Lung (tissue), 16 donors: Measurements from ENCODE around the gene TP63. TPM values are rescaled to one million over a fixed set of nuclear protein-coding genes. Genes with fewer than 3 reads are reported as not detected.

Experiments used
- ATAC-seq: fragments of 200-7000 bp; cut with Tn5 transposase; one replicate; pipeline ENCODE4 v1.9.1; 2020; ENCODE audit warnings: moderate number of reproducible peaks; ENCODE audit not compliant: insufficient read depth, low FRiP score
- DNase-seq, 3 donors: peaks; one replicate each; pipeline ENCODE4 v3.0.0-alpha.2; 2013 to 2017
- H3K27ac ChIP-seq, 2 donors: one replicate each; pipeline ENCODE4 v1.5.1; 2013; ENCODE audit warnings: mild to moderate bottlenecking in 2 of 2, moderate library complexity in 2 of 2, control low read depth in 1 of 2, inconsistent platforms in 1 of 2, low read depth in 1 of 2, low read length in 1 of 2
- H3K27me3 ChIP-seq, 3 donors: one replicate each; pipeline ENCODE4 v1.5.1; 2013; ENCODE audit warnings: low read length in 2 of 3; ENCODE audit not compliant: control insufficient read depth in 3 of 3, insufficient read depth in 3 of 3
- H3K36me3 ChIP-seq, 4 donors: one replicate each; pipeline ENCODE4 v1.5.1; 2013; ENCODE audit warnings: low read length in 4 of 4, mild to moderate bottlenecking in 1 of 4, moderate library complexity in 1 of 4; ENCODE audit not compliant: control insufficient read depth in 4 of 4, insufficient read depth in 4 of 4
- H3K4me1 ChIP-seq, 5 donors: one replicate each; pipeline ENCODE4 v1.5.1; 2013; ENCODE audit warnings: low read length in 5 of 5, mild to moderate bottlenecking in 2 of 5, moderate library complexity in 1 of 5; ENCODE audit not compliant: control insufficient read depth in 5 of 5, insufficient read depth in 5 of 5
- H3K4me3 ChIP-seq: one replicate; pipeline ENCODE4 v1.5.1; 2013; ENCODE audit warnings: mild to moderate bottlenecking, control low read depth, moderate library complexity
- H3K9ac ChIP-seq, 2 donors: one replicate each; pipeline ENCODE4 v1.5.1; 2013; ENCODE audit warnings: low read length in 2 of 2, control low read depth in 1 of 2; ENCODE audit not compliant: insufficient read depth in 1 of 2
- H3K9me3 ChIP-seq, 4 donors: one replicate each; pipeline ENCODE4 v1.5.1; 2013; ENCODE audit warnings: low read length in 3 of 4, mild to moderate bottlenecking in 1 of 4, moderate library complexity in 1 of 4; ENCODE audit not compliant: control insufficient read depth in 4 of 4, insufficient read depth in 3 of 4
- CTCF ChIP-seq: IDR thresholded peaks from 2 replicates; pipeline ENCODE4 v1.5.1; 2012; ENCODE audit warnings: mild to moderate bottlenecking; ENCODE audit errors: control extremely low read depth, extremely low read depth
- WGBS, 2 donors: extraction: QIAGEN DNeasy Blood & Tissue Kit; methylation state at CpG; one replicate each; pipeline ENCODE4 v1.1.7; 2013; 5-methylcytosine and 5-hydroxymethylcytosine counted together
- long read RNA-seq, 5 donors: transcript quantifications; one replicate each; lab custom pipeline, GENCODE V29; 2026
- polyA plus RNA-seq, 2 donors: library from polyadenylated mRNA; stranded (reverse); fragments of 200-250 nt; gene quantifications; one replicate each; pipeline ENCODE4 v1.2.1, GENCODE V29; 2013
- total RNA-seq, 2 donors: library from RNA; depleted of rRNA in 1 of 2; stranded (reverse); fragments of >200 nt in 1 of 2; gene quantifications; one replicate each; pipeline ENCODE4 v1.2.1, GENCODE V29; 2014 to 2021
- donor health status: control.
- donor health status: control.
- donor health status: Bipolar disorder and iron deficiency.
- donor health status: healthy.
- donor health status: DM: yes; HTN: yes; CAD: no.

TP63 gene
- total RNA-seq (10 to 100 TPM in 1 of 2 donors, 1 to 10 TPM in 1; 3.1 to 12.3 TPM), polyA plus RNA-seq (1 to 10 TPM; 1.1 to 2.3 TPM)
- long read RNA-seq, donor 1 = 0 reads
- long read RNA-seq, donor 2 = 0 reads
- long read RNA-seq, donor 3 = 0 reads
- long read RNA-seq, donor 4 = 0 reads
- long read RNA-seq, donor 5 = 0 reads

GRCh38 chr3:189631373-189631408, at the start of gene TP63:
Gene TP63, plus strand, starts transcription at chr3:189631389. Its CDS starts 127 bp downstream, at chr3:189631516.
- peaks cover 0 to 3% (median 0%) of the 10 kb centered on the region in 5 donors for H3K4me1 ChIP-seq
- no peak for DNase-seq
- no peak within 1 kb of the TSS for H3K4me3 ChIP-seq
- no peak for ATAC-seq
- H3K9me3 ChIP-seq = no peaks in the 10 kb centered on the region
- H3K27ac ChIP-seq = peak within 1 kb of the TSS; percentile 12 to 14
- no peaks in the 10 kb centered on the region for H3K36me3 ChIP-seq
- no peak for TF ChIP-seq CTCF
- no peaks in the 10 kb centered on the region for H3K27me3 ChIP-seq
- H3K9ac ChIP-seq = no peak within 1 kb of the TSS

GRCh38 chr3:189582179-189582578, 49.0 kb upstream of the TP63 start:
- no peak overlapping the region for H3K4me3 ChIP-seq
- no peak for TF ChIP-seq CTCF
- 78 to 83% methylated on average over 3 of the region's 3 CpGs for WGBS, 2 donors
- DNase-seq (no peak), ATAC-seq (no peak)
- no peaks in the 10 kb centered on the region for H3K9me3 ChIP-seq
- H3K4me1 ChIP-seq = no peaks in the 10 kb centered on the region
- no peaks in the 10 kb centered on the region for H3K36me3 ChIP-seq
- H3K27me3 ChIP-seq = no peaks in the 10 kb centered on the region
- H3K27ac ChIP-seq = no peak overlapping the region
- no peak overlapping the region for H3K9ac ChIP-seq

- 59 to 80% methylated on average over 1 of the region's 1 CpG for WGBS, 2 donors
- DNase-seq (no peak), ATAC-seq (no peak)
- no peak overlapping the region for H3K9ac ChIP-seq
- H3K4me3 ChIP-seq = no peak overlapping the region
- H3K27ac ChIP-seq = no peak overlapping the region
- no peaks in the 10 kb centered on the region for H3K9me3 ChIP-seq
- no peaks in the 10 kb centered on the region for H3K4me1 ChIP-seq
- H3K36me3 ChIP-seq = no peaks in the 10 kb centered on the region
- no peak for TF ChIP-seq CTCF
- no peaks in the 10 kb centered on the region for H3K27me3 ChIP-seq
Measured at GRCh38 chr3:189584645-189585044, 46.5 kb upstream of the TP63 start.

GRCh38 chr3:189586941-189587663, 44.1 kb upstream of the TP63 start:
- Histone ChIP-seq H3K4me3 (no peak overlapping the region), H3K36me3 (no peaks in the 10 kb centered on the region), H3K27ac (no peak overlapping the region), H3K9ac (no peak overlapping the region), H3K27me3 (no peaks in the 10 kb centered on the region), H3K4me1 (no peaks in the 10 kb centered on the region), H3K9me3 (no peaks in the 10 kb centered on the region)
- 78 to 87% methylated on average over 7 of the region's 7 CpGs for WGBS, 2 donors
- ATAC-seq (no peak), DNase-seq (no peak)
- no peak for TF ChIP-seq CTCF
